ENCODE data around the gene ADGRB3.

- TF ChIP-seq POLR2A (IDR thresholded peaks at IDR 0.05) = no peak
- no peak for TF ChIP-seq CTCF (IDR thresholded peaks at IDR 0.05)
Observed at GRCh38 chr6:69427882-69428281, 792.8 kb downstream of the ADGRB3 start.

All from upper lobe of left lung (tissue), 4 donors.